Activated T-helper 9 cell treated with anti-CD3 and anti-CD28 coated beads, Interleukin-2, amount 50 U/mL, for 16 hours (primary cell): ENCODE measurements around the gene GLCCI1.
"Not testable (repeated sequence)": the region's sequence is repeated elsewhere in the genome, so short reads cannot be mapped to it uniquely, and the experiment has no call there.

ENCODE experiments used
- DNase-seq: peaks from one replicate; pipeline ENCODE4 v3.0.0-alpha.2; 2020; ENCODE audit warnings: low read depth

The GLCCI1 gene

DNA sequence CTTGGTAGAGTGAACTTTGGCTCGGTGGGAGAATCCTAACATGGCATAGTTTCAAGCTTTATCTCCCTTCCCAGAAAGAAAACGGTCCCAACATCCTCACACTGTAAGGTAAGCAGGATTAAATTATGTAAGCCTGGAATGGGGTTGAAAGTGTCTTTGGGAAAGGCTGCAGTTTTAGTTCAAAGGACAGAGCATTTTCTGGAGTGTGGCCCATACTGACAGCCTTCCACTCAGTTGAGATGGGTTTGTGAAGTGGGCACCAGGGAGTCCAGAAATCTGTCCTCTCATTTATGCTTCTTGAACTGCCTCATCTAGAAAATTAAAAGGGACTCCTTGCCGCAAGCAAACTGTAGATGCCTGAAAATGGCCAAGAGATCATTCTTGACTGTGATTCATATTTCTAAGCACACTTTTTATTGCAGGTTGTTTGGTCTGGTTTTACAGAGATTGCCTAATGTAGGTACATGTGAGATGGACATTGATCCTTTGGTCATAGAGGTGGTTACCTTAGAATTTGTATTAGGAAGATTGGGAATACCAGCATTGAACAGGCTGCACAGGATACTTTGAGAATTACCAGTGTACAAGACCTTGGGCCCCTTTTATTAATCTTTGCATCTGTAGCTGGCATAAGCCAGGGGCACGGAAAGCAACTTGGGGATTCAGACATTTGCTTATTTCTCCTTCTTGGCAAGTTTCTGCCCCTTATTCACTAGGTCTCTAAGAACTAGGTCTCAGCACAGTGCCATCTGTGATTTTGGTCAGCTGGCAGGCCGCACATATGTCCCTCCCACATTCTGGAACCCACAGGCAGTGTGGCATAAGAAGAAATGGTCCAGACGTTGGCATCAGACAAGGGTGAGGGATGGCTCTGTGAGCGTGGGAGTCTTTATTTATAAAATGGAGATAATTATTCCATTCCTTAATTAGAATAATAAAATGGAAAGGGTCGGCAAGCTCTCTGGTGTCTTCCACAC lies 125.9 kb downstream of the GLCCI1 start:
- DNase-seq = no peak

DNA sequence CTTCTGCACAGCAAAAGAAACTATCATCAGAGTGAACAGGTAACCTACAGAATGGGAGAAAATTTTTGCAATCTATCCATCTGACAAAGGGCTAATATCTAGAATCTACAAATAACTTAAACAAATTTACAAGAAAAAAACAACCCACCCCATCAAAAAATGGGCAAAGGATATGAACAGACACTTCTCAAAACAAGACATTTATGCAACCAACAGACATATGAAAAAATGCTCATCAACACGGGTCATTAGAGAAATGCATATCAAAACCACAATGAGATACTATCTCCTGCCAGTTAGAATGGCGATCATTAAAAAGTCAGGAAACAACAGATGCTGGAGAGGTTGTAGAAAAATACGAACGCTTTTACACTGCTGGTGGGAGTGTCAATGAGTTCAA lies 132.7 kb downstream of the GLCCI1 start:
- not testable (repeated sequence) for DNase-seq

- DNase-seq = no peak
These were observed 134.7 kb downstream of the GLCCI1 start for GRCh38 chr7:8103282-8103681.

- DNase-seq = no peak
These were observed 137.0 kb downstream of the GLCCI1 start for GRCh38 chr7:8105449-8106095.

DNA sequence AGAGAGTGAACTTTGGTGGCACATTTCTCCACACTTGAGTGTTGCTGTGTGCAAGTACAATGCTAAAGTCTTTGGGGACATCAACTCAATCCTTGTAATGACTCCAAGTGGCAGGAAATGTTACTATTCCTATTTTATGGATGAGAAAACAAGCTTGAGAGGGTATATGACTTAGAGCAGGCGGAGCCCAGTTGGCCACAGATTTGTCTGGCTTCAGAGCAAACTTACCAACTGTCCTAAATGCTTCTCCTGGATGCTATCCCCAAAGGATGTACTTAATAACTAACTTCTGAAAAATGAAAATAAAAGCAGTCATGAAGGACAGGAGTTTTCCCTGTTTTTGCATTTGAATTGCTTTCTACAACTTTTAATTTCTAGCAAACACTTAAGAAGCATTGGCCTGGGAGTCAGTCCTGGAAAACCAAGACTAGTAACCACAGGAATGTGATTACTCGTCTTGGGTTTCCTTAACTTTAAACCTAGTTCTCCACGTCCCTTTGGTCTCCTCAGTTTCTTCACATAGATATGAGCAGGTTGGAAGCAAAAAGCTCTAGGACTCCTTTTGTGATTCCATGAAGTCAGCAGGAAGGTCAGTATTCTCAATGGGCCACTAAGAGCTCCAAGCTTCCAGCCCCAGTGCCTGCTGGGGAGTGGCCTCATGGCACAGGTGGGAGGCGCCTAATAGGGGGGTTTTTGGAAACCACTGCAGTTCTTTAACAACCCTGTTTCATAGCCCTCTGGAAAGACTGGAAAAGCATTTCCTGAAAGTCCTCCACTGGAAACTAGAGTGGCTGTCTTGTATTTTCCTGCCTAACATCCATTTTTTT lies 140.8 kb downstream of the GLCCI1 start:
- DNase-seq = no peak

GRCh38 chr7:8111282-8111960 lies 142.8 kb downstream of the GLCCI1 start:
- no peak for DNase-seq

DNA sequence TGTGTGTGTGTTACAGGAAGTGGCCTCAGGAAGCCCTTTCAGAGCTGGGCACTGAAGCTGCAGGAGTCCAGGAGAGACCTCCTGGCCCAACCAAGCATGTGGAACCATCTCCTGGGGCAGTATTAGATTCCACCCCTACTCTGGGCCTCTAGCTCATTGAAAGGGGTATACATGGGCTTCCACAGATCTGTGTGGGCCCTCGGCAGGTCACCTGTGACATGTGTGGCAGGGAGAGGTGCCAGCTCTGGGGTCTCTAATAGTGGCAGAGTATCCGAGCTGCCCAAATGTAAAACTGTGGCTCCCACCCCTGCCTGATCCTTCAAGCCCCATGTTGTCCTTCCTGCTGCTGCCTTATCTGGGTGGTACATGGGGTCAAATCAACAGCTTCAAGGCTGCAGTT lies 144.1 kb downstream of the GLCCI1 start:
- DNase-seq = no peak

DNA sequence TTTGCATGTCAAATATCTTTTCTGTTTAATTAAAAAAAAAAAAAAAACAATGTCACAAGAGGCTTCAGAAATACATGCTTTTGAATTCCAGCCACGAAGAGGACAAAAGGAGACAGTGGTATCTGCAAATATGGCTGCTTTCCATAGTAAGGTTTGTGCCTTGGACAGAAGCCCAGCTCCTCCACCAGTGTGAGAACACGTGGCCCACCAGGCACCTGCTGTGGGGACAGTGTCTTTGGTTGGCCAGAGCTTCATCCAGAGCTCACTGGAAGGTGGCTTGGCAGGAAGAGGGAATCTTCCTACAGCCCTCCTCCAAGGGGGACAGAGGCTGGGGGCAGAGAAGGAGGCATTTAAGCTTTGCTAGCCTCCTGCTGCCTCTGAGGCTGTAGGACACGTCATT lies 144.6 kb downstream of the GLCCI1 start:
- DNase-seq = no peak

DNA sequence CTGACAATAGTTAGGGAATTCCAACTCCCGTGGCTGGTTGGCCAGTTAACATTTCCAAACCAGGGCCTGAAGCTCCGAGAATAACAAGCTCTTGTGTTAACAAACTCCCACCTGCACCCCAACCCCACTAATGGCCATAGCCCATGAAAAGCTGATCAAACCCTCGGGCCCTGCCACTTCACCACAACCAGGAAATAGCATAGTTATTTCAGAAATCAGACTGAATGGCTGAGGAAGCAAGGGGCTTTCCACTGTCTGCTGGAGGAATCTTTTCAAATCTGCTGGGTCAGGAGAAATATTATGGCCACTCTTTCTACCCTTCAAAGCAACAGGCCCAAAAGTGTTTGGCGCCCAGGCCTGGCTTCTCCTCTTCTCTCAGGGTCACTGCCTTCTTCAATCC lies 145.6 kb downstream of the GLCCI1 start:
- DNase-seq = no peak

GRCh38 chr7:8115547-8116402 lies 147.2 kb downstream of the GLCCI1 start:
- no peak for DNase-seq

DNA sequence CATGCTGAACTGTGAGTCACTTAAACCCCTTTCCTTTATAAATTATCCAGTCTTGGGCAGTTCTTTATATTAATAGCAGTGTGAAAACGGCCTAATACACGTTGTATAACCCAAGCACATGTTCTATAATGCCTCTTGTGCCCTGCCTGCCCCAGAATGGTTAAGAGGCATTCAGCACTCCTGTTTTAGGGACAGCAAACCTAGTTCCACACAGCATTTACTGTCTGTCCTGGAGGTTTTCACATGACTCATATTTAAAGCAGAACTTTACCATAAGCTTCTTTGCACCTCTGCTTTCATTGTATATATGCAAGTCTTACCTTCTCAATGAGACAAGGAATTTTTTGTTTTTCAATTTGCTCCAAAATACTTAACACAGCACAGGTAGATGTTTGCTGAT lies 148.6 kb downstream of the GLCCI1 start:
- no peak for DNase-seq

- no peak for DNase-seq
These were observed 150.7 kb downstream of the GLCCI1 start for GRCh38 chr7:8119262-8119661.

- no peak for DNase-seq
These were observed 151.9 kb downstream of the GLCCI1 start for GRCh38 chr7:8120390-8121058.

GRCh38 chr7:8121243-8121642 lies 152.6 kb downstream of the GLCCI1 start:
- no peak for DNase-seq

DNA sequence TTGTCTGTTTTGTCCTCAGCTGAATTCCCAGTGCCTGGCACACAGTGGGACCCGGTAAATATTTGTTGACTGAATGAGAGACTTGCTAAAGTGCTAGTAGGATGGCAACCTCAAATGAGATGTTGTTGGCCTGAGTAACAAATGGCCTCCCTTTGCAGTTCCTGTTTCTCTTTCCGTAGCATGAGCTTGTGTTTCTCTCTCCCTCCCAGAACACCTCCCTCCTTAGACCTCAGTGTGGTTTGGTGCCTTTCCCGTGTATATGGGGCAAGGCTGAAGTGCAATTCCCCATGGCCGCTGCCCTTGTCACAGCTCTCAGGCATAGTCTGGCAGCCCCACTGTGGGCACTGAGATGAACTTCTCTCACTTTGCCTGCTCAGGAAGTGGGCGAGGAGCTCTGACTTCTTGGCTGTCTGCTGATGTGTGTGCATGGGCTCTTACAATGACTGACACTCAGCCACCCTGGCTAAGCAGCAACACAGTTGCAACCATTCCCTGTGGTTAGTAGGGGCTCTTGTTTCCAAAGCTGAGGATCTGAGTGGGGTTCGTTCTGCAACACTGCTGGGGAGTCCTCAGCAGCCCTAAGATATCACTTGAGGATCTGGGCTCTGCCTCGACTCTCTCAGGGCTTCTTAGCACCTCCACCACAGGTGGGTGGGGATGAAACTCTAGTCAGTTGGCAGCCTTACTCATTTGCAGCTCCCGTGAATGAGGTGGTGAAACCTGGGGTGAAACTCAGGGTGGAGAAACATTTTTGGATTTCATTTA lies 157.3 kb downstream of the GLCCI1 start:
- peak; percentile 63 for DNase-seq

GRCh38 chr7:8126601-8127167 lies 158.1 kb downstream of the GLCCI1 start:
- no peak for DNase-seq

GRCh38 chr7:8128449-8129317 lies 160.1 kb downstream of the GLCCI1 start:
- DNase-seq = no peak

DNA sequence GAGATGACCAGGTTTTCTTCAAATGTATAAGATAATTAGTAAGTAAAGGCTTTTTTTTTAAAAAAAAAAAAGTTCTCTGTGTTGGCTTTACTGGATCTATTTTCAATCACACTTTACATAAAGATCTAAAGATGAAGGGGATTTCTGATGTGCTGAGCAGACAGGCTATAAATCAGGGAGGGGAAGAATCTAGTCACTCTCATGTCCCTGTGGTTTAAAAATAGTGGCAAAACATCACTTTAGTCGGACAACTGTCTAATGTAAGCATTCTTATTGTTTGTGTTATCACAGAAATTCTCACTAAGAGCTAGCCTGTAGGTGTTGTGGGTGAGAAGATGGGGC lies 160.7 kb downstream of the GLCCI1 start:
- no peak for DNase-seq
